IgD-negative memory B cell (primary cell): ENCODE data around the gene FSIP1. TPM values are rescaled to one million over a fixed set of nuclear protein-coding genes. Genes with fewer than 3 reads are reported as not detected.

Source experiments
- H3K27ac Mint-ChIP-seq, 3 donors: one replicate each; pipeline ENCODE4 v1.8.0; 2020 to 2022; ENCODE audit warnings: mild to moderate bottlenecking in 3 of 3, mixed read lengths in 3 of 3, moderate library complexity in 1 of 3
- H3K27me3 Mint-ChIP-seq: one replicate; pipeline ENCODE4 v1.8.0; 2021; ENCODE audit warnings: mixed read lengths
- H3K36me3 Mint-ChIP-seq: one replicate; pipeline ENCODE4 v1.8.0; 2020; ENCODE audit warnings: mild to moderate bottlenecking, mixed read lengths
- H3K4me1 Mint-ChIP-seq, 3 donors: one replicate each; pipeline ENCODE4 v1.8.0; 2020 to 2022; ENCODE audit warnings: mixed read lengths in 3 of 3, mild to moderate bottlenecking in 1 of 3
- H3K4me3 Mint-ChIP-seq, 4 donors: one replicate each; pipeline ENCODE4 v1.8.0; 2020 to 2022; ENCODE audit warnings: mild to moderate bottlenecking in 4 of 4, mixed read lengths in 4 of 4, moderate library complexity in 3 of 4
- H3K9me3 Mint-ChIP-seq, 3 donors: one replicate each; pipeline ENCODE4 v1.8.0; 2020 to 2021; ENCODE audit warnings: mixed read lengths in 3 of 3, mild to moderate bottlenecking in 1 of 3
- polyA plus RNA-seq: library from polyadenylated mRNA; unstranded; fragments of 300-500 nt; fragmentation: Illumina TruSeq; gene quantifications from one replicate; pipeline ENCODE4 v1.2.3, GENCODE V29; 2021

FSIP1 gene
- polyA plus RNA-seq, 1 donor from 2014 or later = 0.61 TPM

DNA sequence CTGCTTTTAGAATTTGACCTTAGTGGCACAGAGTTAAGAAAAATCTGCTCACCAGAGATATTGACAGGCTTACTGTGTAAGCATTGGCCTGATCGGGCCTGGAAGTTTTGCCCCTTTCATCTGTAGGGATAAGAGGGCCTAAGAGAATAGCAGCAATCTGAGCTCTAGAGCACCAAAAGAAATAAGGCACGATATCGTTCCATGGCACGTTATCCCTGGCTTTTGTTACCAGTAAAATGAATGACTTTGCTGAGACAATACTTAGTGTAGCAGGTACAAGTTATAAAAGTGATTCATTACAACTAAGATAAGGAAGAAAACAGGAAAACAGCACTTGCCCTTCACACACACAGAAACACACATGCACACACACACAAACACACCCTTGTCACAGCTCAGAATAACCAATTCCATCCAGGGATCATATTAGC, 196.8 kb downstream of the FSIP1 start:
- H3K9me3 Mint-ChIP-seq = no peaks in the 10 kb centered on the region
- peaks cover 19% of the 10 kb centered on the region for H3K27me3 Mint-ChIP-seq
- H3K4me3 Mint-ChIP-seq = no peak overlapping the region
- H3K36me3 Mint-ChIP-seq = no peaks in the 10 kb centered on the region
- H3K4me1 Mint-ChIP-seq = peaks cover 0 to 4% (median 3%) of the 10 kb centered on the region in 3 donors
- no peak overlapping the region for H3K27ac Mint-ChIP-seq

DNA sequence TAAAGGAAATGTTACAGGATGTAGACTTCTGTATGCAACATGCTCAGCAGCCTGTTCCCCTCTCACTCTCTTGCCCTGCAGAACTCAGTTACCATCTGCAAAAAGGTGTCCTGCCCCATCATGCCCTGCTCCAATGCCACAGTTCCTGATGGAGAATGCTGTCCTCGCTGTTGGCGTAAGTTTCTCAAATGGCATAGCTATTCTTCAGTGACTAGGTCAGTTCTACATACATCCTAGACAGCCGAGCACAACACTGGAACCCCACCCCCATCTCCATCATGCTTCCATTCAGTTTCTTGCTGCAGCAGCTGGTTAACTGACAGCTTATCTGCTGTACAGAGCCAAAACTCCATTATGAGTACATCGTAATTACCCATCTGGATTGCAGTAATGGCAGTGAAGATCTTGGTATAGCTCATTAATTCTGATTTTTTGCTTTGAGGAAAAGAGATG, 197.2 kb downstream of the FSIP1 start:
- H3K4me1 Mint-ChIP-seq = peaks cover 0 to 4% (median 3%) of the 10 kb centered on the region in 3 donors
- no peaks in the 10 kb centered on the region for H3K9me3 Mint-ChIP-seq
- H3K27me3 Mint-ChIP-seq = peaks cover 20% of the 10 kb centered on the region
- H3K36me3 Mint-ChIP-seq = no peaks in the 10 kb centered on the region
- H3K4me3 Mint-ChIP-seq = no peak overlapping the region
- H3K27ac Mint-ChIP-seq = no peak overlapping the region

DNA sequence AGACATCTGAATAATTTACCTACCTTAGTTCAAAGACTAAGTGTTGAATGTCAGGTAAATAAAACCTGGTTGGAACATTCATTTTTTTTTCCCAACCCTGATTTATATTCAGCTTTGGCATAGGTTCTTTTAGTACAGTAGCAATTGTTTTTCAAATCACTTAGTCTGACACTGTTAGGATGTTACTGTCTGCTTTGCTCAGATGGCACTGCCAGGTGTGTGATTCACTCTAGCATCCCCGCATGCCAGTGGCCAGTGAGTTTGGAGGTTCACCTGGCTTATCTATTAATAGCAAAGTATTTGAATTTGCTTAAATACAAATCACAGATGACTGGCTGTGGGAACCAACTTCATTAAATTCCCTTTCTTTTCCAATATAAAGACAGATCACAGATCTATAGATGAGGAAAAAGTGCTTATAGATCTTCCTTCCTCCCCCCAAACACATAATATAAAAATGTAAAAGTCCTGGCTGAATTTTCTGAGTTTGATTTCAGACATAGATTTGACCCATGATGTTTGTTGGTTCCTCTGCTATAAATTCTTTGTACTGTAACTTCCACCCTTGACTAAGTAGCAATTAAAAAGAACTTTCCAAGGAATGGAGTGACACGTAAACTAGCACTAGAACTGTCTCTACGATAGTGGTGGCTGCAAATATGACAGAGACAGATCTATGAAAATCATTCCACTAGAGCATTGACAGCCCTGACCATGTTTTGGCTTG, 197.8 kb downstream of the FSIP1 start:
- Mint-ChIP-seq H3K4me1 (peaks cover 0 to 7% (median 3%) of the 10 kb centered on the region in 3 donors), H3K27ac (no peak overlapping the region), H3K4me3 (no peak overlapping the region)

DNA sequence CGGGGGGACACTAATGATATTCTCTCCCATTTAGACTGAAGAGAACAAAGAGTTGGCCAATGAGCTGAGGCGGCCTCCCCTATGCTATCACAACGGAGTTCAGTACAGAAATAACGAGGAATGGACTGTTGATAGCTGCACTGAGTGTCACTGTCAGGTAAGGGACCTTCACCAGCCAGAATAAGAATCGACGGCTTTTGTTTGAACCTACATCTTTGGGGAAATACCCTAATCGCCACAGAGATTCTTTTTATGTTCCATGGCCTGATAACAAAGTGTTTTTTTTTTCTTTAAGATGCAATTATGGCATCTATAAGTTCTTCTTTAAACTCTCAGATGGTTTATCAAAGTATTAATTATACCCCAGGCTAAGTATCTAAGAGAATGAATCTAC, 198.4 kb downstream of the FSIP1 start:
- no peak overlapping the region for H3K4me3 Mint-ChIP-seq
- no peaks in the 10 kb centered on the region for H3K9me3 Mint-ChIP-seq
- peaks cover 0 to 10% (median 3%) of the 10 kb centered on the region in 3 donors for H3K4me1 Mint-ChIP-seq
- H3K27me3 Mint-ChIP-seq = peaks cover 28% of the 10 kb centered on the region
- no peaks in the 10 kb centered on the region for H3K36me3 Mint-ChIP-seq
- H3K27ac Mint-ChIP-seq = no peak overlapping the region

More for the DNA sequence above, 197.8 kb downstream of the FSIP1 start:
- Mint-ChIP-seq H3K36me3 (no peaks in the 10 kb centered on the region), H3K9me3 (no peaks in the 10 kb centered on the region), H3K27me3 (peaks cover 24% of the 10 kb centered on the region)

DNA sequence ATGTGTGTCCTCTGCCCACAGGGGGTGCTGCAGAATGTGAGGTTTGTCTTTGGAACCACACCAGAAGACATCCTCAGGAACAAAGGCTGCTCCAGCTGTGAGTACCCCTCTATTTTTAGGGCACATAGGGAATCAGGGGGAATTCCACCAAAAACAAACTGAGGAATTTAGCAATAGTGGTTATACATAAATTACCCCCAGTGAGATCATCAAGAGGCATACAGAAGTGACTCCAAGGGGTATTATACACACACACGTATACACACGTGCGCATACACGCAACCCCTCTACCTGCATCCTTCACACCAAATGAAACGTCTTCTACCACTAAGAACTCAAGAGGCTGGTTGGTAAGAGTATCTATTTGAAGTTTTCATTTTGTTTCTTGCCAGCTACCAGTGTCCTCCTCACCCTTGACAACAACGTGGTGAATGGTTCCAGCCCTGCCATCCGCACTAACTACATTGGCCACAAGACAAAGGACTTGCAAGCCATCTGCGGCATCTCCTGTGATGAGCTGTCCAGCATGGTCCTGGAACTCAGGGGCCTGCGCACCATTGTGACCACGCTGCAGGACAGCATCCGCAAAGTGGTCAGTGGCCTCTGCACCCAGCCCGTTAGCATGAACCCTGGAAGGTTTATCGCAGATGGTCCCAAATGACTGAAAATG, 198.9 kb downstream of the FSIP1 start:
- Mint-ChIP-seq H3K27ac (no peak overlapping the region), H3K4me1 (peaks cover 0 to 10% (median 3%) of the 10 kb centered on the region in 3 donors), H3K9me3 (no peaks in the 10 kb centered on the region), H3K27me3 (peaks cover 32% of the 10 kb centered on the region), H3K36me3 (no peaks in the 10 kb centered on the region), H3K4me3 (no peak overlapping the region)

DNA sequence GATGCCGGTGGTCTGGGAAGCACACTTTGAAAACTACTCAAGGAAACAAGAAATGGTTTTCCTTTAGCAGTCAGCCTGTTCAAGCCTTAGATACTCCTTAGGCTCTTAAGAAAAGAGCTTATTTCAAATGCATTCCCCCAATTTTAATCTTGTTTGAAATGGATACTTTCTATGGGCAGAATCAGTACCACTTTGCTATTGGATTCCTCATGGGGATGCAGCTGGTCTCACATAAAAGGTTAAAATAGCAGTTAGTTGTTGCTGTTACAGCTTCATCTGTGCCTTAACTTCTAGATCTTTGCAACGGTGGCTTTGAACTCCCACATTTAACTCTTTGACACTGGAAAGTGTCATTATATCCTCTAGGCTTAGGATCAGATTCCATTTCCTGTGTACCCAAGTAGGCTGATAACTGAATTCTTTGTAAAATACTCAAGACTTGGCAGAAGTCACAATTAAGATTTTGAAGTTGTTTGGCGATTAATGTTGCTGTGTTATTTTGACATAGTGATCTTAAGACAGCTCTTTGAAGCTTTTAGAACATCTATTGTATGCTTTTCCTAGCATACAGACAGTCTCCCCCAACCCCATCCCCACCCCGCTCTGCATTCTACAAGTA, 199.6 kb downstream of the FSIP1 start:
- no peaks in the 10 kb centered on the region for H3K9me3 Mint-ChIP-seq
- H3K4me3 Mint-ChIP-seq = no peak overlapping the region
- H3K4me1 Mint-ChIP-seq = peaks cover 0 to 10% (median 3%) of the 10 kb centered on the region in 3 donors
- no peak overlapping the region for H3K27ac Mint-ChIP-seq
- no peaks in the 10 kb centered on the region for H3K36me3 Mint-ChIP-seq
- peaks cover 32% of the 10 kb centered on the region for H3K27me3 Mint-ChIP-seq

DNA sequence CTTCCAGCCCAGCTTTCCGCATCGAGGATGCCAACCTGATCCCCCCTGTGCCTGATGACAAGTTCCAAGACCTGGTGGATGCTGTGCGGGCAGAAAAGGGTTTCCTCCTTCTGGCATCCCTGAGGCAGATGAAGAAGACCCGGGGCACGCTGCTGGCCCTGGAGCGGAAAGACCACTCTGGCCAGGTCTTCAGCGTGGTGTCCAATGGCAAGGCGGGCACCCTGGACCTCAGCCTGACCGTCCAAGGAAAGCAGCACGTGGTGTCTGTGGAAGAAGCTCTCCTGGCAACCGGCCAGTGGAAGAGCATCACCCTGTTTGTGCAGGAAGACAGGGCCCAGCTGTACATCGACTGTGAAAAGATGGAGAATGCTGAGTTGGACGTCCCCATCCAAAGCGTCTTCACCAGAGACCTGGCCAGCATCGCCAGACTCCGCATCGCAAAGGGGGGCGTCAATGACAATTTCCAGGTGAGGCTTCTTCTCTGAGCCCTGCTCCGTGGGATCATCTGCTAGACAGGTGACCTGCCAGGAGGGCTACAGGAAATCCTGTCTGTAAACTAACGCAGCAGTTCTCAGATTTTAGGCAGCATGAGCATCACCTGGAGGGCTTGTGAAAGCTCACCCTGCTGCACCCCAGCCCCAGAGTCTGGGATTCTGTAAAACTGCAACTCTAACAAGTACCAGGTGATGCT, 200.2 kb downstream of the FSIP1 start:
- Mint-ChIP-seq H3K9me3 (no peaks in the 10 kb centered on the region), H3K4me1 (peaks cover 0 to 10% (median 3%) of the 10 kb centered on the region in 3 donors), H3K4me3 (no peak overlapping the region), H3K36me3 (no peaks in the 10 kb centered on the region), H3K27me3 (peaks cover 32% of the 10 kb centered on the region), H3K27ac (no peak overlapping the region)

DNA sequence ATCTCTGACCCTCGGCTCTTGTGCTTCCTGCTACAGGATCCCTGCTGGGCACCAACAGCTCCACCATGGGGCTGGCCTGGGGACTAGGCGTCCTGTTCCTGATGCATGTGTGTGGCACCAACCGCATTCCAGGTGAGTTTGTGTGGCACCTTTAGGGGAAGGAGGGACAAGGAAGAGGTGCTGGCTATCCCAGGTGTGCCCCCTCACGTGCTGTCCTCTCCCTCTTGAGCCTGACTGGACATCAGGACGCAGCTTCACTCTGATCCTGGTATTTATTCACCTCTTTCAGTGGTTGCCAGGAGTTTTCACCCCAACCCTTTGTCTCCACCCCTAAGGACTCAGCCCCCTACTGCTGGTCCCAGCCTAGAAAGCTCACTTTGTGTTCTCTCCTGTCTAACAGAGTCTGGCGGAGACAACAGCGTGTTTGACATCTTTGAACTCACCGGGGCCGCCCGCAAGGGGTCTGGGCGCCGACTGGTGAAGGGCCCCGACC, 200.8 kb downstream of the FSIP1 start:
- Mint-ChIP-seq H3K27ac (peak overlapping the region in 1 of 3 donors; percentile 48), H3K4me3 (peak overlapping the region in 1 of 4 donors; percentile 78), H3K4me1 (peaks cover 0 to 10% (median 3%) of the 10 kb centered on the region in 3 donors), H3K9me3 (no peaks in the 10 kb centered on the region), H3K36me3 (no peaks in the 10 kb centered on the region), H3K27me3 (peaks cover 37% of the 10 kb centered on the region)

DNA sequence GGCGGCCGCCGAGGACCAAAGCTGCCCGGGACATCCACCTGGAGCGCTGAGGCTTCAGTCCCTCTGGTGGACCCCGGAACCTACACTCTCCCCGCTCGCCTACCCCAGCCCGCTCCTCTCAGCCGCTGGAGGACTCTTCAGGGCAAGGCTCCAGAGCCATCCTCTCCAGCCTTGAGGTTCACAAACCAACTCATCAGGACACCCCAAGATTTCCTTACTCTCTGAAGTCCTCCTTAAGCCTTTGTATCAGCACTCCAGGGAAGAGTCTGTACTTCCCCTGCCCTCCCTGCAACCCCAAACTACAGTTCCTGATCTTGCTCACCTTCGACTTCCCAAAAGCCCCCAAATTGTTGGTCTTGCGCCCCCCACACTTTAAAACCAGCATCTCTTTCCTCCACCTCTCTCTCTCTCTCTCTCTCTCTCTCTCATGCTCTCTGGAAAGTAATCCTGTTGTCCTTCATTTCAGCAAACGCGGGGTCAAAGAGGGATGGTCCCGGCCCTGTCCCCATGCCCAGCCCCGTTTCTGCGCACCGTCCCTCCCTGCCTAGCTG, 201.3 kb downstream of the FSIP1 start:
- Mint-ChIP-seq H3K36me3 (no peaks in the 10 kb centered on the region), H3K27ac (peak overlapping the region in 1 of 3 donors; percentile 48), H3K27me3 (peaks cover 39% of the 10 kb centered on the region), H3K4me1 (peaks cover 0 to 10% (median 3%) of the 10 kb centered on the region in 3 donors), H3K4me3 (peak overlapping the region in 3 of 4 donors; percentile 41 to 78 (median 78)), H3K9me3 (no peaks in the 10 kb centered on the region)

DNA sequence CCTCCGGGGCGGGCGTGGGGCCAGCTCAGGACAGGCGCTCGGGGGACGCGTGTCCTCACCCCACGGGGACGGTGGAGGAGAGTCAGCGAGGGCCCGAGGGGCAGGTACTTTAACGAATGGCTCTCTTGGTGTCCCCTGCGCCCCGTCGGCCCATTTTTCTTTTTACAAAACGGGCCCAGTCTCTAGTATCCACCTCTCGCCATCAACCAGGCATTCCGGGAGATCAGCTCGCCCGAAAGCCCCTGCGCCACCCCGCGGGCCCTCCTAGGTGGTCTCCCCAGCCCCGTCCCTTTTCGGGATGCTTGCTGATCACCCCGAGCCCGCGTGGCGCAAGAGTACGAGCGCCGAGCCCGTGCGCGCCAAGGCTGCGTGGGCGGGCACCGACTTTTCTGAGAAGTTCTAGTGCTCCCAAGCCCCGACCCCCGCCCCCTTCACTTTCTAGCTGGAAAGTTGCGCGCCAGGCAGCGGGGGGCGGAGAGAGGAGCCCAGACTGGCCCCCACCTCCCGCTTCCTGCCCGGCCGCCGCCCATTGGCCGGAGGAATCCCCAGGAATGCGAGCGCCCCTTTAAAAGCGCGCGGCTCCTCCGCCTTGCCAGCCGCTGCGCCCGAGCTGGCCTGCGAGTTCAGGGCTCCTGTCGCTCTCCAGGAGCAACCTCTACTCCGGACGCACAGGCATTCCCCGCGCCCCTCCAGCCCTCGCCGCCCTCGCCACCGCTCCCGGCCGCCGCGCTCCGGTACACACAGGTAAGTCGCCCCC, 202.0 kb downstream of the FSIP1 start, which contains the start of gene THBS1:
Gene THBS1, plus strand, starts transcription at position 595 of the 757 bp plus-strand sequence. CDS start 779 bp downstream, outside the sequence.
- H3K4me3 Mint-ChIP-seq = peak within 1 kb of the TSS in 3 of 4 donors; percentile 41 to 78 (median 78)
- peak within 1 kb of the TSS in 1 of 3 donors; percentile 48 for H3K27ac Mint-ChIP-seq
- no peaks in the 10 kb centered on the region for H3K36me3 Mint-ChIP-seq
- H3K4me1 Mint-ChIP-seq = peaks cover 0 to 10% (median 3%) of the 10 kb centered on the region in 3 donors
- H3K27me3 Mint-ChIP-seq = peaks cover 41% of the 10 kb centered on the region
- H3K9me3 Mint-ChIP-seq = no peaks in the 10 kb centered on the region

DNA sequence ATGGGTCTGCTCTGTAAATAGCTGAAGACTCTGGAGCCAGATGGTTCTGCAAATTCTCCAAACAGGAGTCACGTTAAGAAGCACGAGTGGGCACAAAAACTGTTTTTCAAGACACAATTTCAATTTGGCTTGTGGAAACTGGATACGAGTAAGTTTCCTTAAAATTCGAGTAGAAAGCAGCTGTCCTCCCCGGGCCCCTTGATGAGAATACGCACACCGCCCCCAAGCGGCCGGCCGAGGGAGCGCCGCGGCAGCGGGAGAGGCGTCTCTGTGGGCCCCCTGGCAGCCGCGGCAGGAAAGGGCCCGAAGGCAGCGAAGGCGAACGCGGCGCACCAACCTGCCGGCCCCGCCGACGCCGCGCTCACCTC, 202.5 kb downstream of the FSIP1 start:
- Mint-ChIP-seq H3K27ac (no peak overlapping the region), H3K9me3 (no peaks in the 10 kb centered on the region), H3K36me3 (no peaks in the 10 kb centered on the region), H3K4me1 (peaks cover 0 to 10% (median 3%) of the 10 kb centered on the region in 3 donors), H3K4me3 (peak overlapping the region in 1 of 4 donors; percentile 34), H3K27me3 (peaks cover 44% of the 10 kb centered on the region)

DNA sequence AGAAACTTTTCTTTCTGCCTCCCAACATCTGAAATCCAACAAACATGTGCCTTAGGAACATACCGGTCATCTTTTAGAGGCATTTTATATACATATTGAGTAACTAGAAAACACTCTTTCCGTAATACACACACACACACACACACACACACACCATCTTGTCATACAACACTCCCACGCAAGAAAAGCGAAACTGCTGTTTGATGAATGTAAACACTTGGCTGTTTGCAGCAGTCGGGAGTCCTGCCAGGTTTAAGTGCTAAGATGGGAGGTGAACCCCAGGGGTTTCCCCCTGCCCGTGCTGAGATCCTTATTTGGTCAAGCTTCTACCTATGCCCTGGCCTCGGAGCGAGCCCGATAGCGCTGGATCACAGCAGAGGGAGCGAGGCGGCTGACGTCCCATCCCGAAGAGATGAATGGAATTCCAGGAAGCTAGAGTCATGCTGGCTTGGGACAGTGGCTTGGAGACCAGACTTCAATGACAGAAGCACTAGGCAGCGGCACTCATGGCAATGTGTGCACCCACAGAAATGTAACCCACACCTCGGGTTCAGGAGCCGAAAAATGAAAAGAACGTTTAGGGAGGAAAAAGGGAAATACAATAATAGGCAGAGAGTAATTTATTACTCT, 203.0 kb downstream of the FSIP1 start:
- H3K27ac Mint-ChIP-seq = peak overlapping the region in 1 of 3 donors; percentile 53
- H3K4me3 Mint-ChIP-seq = peak overlapping the region in 2 of 4 donors; percentile 34 to 38
- H3K27me3 Mint-ChIP-seq = peaks cover 45% of the 10 kb centered on the region
- peaks cover 0 to 10% (median 3%) of the 10 kb centered on the region in 3 donors for H3K4me1 Mint-ChIP-seq
- H3K36me3 Mint-ChIP-seq = no peaks in the 10 kb centered on the region
- no peaks in the 10 kb centered on the region for H3K9me3 Mint-ChIP-seq

DNA sequence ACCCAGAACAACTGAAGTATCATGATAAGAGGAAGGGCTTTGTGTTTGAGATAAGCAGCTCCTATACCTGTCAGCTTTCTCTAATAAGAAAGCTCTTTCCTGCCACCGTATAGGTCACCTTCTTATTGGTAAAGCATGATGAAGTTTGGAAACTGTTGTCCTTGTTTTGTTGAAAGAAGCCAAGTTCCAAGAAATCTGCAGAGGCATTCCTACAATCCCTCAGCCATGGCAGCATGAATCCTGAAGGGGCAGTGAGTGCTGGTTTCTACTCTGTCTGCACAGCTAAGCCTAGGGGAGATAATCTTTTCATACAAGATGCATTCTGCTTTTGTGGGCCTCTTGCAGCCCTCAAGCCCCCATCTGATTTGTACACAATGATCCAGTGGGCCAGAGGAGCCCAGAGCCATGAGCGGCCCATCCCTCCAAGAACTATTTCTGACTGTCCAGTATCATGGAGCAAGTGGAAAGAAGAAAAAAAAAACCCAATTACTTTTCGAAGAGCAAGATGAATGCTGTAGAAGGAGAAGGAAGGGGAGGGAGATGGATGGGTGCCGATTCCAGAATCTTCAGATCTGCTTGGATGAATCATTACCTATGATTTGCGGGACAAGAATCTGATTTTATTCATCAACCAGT, 203.7 kb downstream of the FSIP1 start:
- peaks cover 45% of the 10 kb centered on the region for H3K27me3 Mint-ChIP-seq
- no peaks in the 10 kb centered on the region for H3K9me3 Mint-ChIP-seq
- no peak overlapping the region for H3K27ac Mint-ChIP-seq
- H3K4me1 Mint-ChIP-seq = peaks cover 0 to 10% (median 3%) of the 10 kb centered on the region in 3 donors
- H3K4me3 Mint-ChIP-seq = peak overlapping the region in 1 of 4 donors; percentile 48
- H3K36me3 Mint-ChIP-seq = no peaks in the 10 kb centered on the region
